ENCODE measurements around the gene RAPGEF6.
"Not testable (repeated sequence)": the region's sequence is repeated elsewhere in the genome, so short reads cannot be mapped to it uniquely, and the experiment has no call there.

The RAPGEF6 gene, protein sequence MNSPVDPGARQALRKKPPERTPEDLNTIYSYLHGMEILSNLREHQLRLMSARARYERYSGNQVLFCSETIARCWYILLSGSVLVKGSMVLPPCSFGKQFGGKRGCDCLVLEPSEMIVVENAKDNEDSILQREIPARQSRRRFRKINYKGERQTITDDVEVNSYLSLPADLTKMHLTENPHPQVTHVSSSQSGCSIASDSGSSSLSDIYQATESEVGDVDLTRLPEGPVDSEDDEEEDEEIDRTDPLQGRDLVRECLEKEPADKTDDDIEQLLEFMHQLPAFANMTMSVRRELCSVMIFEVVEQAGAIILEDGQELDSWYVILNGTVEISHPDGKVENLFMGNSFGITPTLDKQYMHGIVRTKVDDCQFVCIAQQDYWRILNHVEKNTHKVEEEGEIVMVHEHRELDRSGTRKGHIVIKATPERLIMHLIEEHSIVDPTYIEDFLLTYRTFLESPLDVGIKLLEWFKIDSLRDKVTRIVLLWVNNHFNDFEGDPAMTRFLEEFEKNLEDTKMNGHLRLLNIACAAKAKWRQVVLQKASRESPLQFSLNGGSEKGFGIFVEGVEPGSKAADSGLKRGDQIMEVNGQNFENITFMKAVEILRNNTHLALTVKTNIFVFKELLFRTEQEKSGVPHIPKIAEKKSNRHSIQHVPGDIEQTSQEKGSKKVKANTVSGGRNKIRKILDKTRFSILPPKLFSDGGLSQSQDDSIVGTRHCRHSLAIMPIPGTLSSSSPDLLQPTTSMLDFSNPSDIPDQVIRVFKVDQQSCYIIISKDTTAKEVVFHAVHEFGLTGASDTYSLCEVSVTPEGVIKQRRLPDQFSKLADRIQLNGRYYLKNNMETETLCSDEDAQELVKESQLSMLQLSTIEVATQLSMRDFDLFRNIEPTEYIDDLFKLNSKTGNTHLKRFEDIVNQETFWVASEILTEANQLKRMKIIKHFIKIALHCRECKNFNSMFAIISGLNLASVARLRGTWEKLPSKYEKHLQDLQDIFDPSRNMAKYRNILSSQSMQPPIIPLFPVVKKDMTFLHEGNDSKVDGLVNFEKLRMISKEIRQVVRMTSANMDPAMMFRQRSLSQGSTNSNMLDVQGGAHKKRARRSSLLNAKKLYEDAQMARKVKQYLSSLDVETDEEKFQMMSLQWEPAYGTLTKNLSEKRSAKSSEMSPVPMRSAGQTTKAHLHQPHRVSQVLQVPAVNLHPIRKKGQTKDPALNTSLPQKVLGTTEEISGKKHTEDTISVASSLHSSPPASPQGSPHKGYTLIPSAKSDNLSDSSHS (N-terminal part only)

GRCh38 chr5:131634996-131635683 is at the start of gene RAPGEF6:
Gene RAPGEF6, minus strand, starts transcription at chr5:131635229. Its CDS starts 199 bp downstream, at chr5:131635030.
- in situ Hi-C loops (cut with HindIII; ENCODE audit: low sequenced_read_pairs), result no loop called here

DNA sequence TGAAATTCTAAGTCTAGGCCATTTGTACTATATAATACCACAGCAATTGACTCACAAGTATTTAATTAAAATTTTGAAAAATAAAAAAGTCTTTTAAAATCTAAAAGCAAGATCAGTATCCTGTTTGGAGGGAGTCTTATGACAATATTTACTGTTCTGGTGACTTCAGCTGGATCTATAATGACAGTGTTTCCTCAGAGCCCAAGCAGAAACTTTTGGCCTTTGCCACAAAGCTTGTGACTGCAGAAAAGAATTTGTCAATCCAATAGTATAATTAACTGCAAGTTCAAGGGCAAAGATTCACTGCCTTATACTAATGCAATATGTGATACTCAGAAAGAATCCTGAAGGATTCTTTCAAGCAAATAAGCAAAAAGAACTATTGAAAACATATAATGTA is 49.6 kb upstream of the RAPGEF6 start:
- in situ Hi-C loops (cut with HindIII; ENCODE audit: low sequenced_read_pairs), result no loop called here

DNA sequence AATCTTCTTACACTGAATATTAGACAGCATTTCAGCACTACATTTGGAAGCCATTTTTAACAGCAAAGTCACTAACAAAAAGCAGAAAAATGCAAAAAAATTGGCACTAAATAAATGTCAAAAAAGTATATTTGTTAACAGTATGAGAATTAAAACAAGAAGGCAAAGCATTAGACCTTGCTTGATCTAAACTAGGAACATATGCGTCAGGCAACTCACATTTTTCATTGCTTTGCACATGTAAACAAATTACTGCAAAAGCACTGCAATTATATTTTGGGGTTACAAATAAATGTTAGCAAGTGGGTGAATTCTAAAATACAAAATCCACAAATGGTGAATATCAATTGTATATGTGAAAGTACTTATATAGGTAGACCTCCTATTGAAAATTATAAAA is 49.0 kb upstream of the RAPGEF6 start:
- in situ Hi-C loops (cut with HindIII; ENCODE audit: low sequenced_read_pairs), result no loop called here

GRCh38 chr5:131682826-131683225 is 47.8 kb upstream of the RAPGEF6 start:
- in situ Hi-C loops (cut with HindIII; ENCODE audit: low sequenced_read_pairs), result no loop called here

DNA sequence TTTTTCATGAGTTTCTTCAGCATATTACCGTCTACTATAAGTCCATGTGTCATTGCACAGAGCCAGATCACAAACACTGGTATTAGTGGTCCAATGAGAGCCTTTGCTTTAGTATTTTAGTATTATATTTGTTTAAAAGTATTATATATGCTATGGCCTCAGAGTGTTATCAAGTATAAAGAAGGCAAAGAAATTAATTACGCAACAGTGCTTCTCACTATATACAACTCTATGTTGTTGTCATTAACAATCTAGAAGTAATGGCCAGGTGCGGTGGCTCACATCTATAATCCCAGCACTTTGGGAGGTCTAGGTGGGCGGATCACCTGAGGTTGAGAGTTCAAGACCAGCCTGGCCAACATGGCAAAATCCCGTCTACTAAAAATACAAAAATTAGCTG is 47.1 kb upstream of the RAPGEF6 start:
- in situ Hi-C loops (cut with HindIII; ENCODE audit: low sequenced_read_pairs), result no loop called here

GRCh38 chr5:131679911-131680310 is 44.9 kb upstream of the RAPGEF6 start:
- in situ Hi-C loops (cut with HindIII; ENCODE audit: low sequenced_read_pairs), result no loop called here

GRCh38 chr5:131678273-131678672 is 43.2 kb upstream of the RAPGEF6 start:
- in situ Hi-C loops (cut with HindIII; ENCODE audit: low sequenced_read_pairs), result not testable (repeated sequence)

DNA sequence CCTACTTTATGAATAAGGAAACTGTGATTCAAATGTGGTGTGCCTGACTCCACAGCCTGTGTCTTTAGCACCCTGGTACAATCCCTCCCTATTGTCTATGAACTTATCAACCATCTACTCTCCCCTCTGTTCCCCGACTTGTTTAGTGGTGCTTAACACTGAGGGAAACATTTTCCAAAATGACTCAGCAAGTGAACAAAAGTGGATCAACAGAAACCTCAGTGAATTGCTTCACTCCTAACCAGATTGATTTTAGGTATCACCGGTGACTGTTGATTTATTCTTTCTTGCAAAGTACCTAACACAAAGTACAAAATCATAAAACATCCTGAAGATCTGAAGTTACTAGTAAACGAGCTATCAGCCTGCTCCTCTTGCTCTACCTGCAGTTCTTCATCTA is 42.1 kb upstream of the RAPGEF6 start:
- in situ Hi-C loops (cut with HindIII; ENCODE audit: low sequenced_read_pairs), result no loop called here

DNA sequence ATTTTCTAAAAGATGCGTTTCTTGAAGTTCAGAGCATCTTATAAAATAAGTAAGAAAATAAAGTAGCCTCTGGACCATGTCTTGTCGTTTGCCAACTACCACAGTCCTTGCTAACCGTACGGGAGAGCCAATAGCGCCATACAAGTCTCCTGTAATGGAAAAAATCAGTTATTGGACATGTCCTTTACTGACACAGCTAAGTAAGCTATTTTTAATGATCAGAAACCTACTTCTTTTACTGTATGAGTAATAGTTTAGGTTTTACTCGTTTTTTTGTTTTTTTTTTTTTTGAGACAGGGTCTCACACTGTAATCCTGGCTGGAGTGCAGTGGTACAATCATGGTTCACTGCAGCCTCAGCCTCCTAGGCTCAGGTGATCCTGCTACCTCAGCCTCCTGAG is 37.7 kb upstream of the RAPGEF6 start:
- in situ Hi-C loops (cut with HindIII; ENCODE audit: low sequenced_read_pairs), result no loop called here

- in situ Hi-C loops (cut with HindIII; ENCODE audit: low sequenced_read_pairs), result no loop called here
Observed at GRCh38 chr5:131671994-131672655, 37.1 kb upstream of the RAPGEF6 start.

GRCh38 chr5:131671409-131671808 is 36.4 kb upstream of the RAPGEF6 start:
- in situ Hi-C loops (cut with HindIII; ENCODE audit: low sequenced_read_pairs), result no loop called here

- in situ Hi-C loops (cut with HindIII; ENCODE audit: low sequenced_read_pairs), result no loop called here
Observed at GRCh38 chr5:131664929-131665328, 29.9 kb upstream of the RAPGEF6 start.

- in situ Hi-C loops (cut with HindIII; ENCODE audit: low sequenced_read_pairs), result no loop called here
Observed at GRCh38 chr5:131661933-131662332, 26.9 kb upstream of the RAPGEF6 start.

DNA sequence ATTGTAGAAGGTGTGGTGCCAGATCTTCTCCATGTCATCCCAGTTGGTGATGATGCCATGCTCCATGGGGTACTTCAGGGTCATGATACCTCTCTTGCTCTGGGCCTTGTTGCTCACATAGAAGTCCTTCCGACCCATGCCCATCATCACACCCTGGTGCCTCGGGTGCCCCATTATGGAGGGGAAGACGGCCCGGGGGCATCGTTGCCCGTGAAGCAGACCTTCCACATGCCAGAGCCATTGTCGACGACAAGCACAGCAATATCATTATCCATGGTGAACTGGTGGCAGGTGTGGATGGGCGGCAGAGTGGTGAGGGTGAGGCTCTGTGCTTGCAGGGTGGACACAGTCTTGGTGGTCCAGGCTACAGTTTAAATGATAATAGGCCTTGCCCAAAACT is 24.8 kb upstream of the RAPGEF6 start:
- in situ Hi-C loops (cut with HindIII; ENCODE audit: low sequenced_read_pairs), result no loop called here

GRCh38 chr5:131659290-131659689 is 24.3 kb upstream of the RAPGEF6 start:
- in situ Hi-C loops (cut with HindIII; ENCODE audit: low sequenced_read_pairs), result no loop called here

GRCh38 chr5:131654776-131655175 is 19.7 kb upstream of the RAPGEF6 start:
- in situ Hi-C loops (cut with HindIII; ENCODE audit: low sequenced_read_pairs), result no loop called here

DNA sequence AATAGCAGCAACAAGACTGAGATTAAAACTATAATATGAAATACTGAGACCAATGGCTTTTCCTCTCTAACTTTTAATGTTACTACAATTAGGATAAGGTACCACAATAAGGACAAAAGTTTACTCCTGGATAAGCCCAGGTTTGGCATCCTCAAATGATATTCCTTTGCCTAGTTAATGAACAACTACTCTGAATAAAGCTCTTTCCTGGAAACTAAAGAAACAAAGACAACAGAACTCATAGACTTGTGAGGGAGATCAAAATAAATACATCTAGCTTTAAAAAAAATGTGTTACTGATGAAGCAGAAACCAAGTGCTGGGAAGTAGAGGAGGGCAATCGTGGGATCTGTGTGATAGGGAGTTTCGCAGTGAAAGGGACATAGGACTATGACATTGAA is 19.3 kb upstream of the RAPGEF6 start:
- in situ Hi-C loops (cut with HindIII; ENCODE audit: low sequenced_read_pairs), result no loop called here

GRCh38 chr5:131649161-131649560 is 14.1 kb upstream of the RAPGEF6 start:
- in situ Hi-C loops (cut with HindIII; ENCODE audit: low sequenced_read_pairs), result no loop called here

DNA sequence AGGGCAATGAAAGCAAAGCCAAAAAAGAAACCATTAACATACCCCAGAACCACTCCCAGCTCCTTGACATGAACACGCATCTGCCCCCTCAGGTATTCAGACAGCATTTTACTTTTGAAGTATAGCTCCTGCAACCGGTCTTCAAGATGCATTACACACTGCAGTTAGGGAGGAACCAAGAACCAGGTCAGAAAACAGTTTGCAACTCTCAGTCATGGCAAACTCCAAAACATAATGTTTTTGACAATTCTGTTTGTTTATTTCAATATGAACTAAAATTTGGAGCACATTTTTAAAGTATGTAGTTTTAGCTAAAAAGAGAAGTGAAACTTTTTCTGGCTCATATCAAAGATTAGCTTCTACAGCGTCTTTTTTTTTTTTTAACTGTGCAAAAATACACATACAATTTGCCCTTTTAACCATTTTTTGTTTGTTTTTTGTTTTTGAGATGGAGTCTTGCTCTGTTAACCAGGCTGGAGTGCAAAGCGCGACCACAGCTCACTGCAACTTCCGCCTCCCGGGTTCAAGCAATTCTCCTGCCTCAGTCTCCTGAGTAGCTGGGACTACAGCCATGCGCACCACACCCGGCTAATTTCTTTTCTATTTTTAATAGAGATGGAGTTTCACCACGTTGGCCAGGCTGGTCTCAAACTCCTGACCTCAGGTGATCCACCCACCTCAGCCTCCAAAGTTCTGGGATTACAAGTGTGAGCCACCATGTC is 12.2 kb upstream of the RAPGEF6 start:
- in situ Hi-C loops (cut with HindIII; ENCODE audit: low sequenced_read_pairs), result no loop called here

All from DLD1 (cell line).